UCSD-AML1 (cell line): ENCODE results near the gene IL12A.

Source experiments
- DNase-seq: peaks from one replicate; lab custom pipeline; 2025; ENCODE audit not compliant: unreplicated experiment; lab: John Stamatoyannopoulos, UW

IL12A gene

GRCh38 chr3:160023476-160023875 lies 34.8 kb downstream of the IL12A start:
- no peak for DNase-seq

- DNase-seq = peak; percentile 15
Measured at GRCh38 chr3:160027541-160028195, 39.0 kb downstream of the IL12A start.

DNA sequence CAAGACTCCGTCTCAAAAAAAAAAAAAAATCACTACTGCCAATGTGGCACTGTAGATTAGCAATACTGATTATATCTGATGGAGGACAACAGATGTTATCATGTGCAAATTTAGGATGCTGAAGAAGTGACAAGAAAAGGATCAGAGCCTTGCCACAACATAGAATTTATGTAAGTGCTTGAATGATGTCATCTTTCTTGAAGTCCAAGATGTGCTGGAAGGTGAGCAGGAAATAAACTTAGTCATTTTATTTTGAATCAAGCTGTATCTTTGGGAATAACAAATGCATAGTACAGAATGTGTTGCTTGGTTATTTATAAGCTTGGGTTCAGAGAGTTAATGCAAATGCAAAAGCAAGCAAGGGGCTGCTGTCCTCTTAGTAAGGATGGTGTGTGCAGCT lies 47.1 kb downstream of the IL12A start:
- DNase-seq = no peak

GRCh38 chr3:160038862-160039562 lies 50.4 kb downstream of the IL12A start:
- no peak for DNase-seq

GRCh38 chr3:160040181-160040580 lies 51.5 kb downstream of the IL12A start:
- DNase-seq = no peak

GRCh38 chr3:160041465-160041864 lies 52.8 kb downstream of the IL12A start:
- DNase-seq = no peak

DNA sequence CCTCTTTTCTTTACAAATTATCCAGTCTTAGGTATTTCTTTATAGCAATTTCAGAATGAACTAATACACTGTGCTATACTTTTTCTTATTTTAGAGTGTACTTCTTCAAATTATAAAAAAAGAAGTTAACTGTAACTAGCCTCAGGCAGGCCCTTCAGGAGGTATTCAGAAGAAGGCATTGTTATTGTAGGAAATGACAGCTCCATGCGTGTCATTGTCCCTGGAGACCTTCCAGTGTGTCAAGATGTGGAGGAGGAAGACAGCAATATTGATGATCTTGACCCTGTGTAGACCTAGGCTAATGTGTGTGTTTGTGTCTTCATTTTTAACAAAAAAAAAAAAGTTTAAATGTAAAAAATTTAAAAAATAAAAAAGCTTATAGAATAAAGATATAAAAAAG lies 55.5 kb downstream of the IL12A start:
- DNase-seq = no peak
